Stimulated activated CD4-positive, alpha-beta T cell treated with anti-CD3 and anti-CD28 coated beads, TNF-alpha, amount 100 ng/mL, for 1 hour (primary cell): ENCODE data around the gene HOXB4.

Experiments used
- DNase-seq, 3 donors: peaks; one replicate each; pipeline ENCODE4 v3.0.0-alpha.2; 2020; ENCODE audit warnings: low read depth in 3 of 3, low spot score in 1 of 3

HOXB4 gene

DNA sequence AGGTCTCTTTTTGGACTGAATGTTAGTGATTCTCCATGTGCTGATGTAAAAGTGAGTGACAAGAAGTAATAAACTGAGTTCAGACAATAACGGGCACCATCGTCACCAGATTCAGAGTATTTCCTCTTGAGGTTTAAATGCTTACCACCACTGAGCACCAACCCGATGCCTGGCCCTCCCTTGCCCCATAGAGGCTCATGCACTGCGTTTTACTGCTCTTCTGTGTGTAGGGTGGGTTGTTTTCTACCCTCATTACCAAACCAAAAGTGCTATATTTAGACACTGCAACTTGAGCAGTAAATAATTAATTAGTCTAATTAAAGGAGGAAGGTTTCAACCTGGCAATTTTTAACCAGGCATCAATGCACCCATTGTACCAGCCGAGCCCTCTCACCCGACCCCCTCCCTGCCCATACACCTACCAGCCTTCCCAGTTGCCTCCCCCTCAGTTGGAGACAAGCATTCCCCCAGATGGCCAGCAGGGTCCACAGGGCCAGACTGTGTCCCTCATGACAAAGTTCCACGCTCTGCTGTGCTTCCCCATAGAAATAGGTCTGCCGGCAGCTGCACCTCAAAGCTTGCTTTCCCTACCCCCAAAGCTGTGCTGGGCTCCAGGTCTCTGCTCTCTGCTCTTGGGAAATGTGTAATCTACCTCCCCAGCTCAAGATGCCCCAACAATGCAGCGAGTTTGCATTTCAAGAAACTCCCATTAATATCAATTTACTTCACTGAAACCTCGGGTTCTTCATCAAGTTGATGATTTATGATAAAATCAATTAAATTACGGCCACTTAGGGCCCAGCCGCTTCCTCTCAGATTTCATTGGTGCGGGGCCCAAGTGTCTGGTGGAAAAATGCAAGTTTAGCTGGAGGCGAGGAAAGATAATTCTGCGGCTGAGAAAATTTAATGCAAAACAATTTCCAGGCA, 16.0 kb downstream of the HOXB4 start:
- DNase-seq: no peak

DNA sequence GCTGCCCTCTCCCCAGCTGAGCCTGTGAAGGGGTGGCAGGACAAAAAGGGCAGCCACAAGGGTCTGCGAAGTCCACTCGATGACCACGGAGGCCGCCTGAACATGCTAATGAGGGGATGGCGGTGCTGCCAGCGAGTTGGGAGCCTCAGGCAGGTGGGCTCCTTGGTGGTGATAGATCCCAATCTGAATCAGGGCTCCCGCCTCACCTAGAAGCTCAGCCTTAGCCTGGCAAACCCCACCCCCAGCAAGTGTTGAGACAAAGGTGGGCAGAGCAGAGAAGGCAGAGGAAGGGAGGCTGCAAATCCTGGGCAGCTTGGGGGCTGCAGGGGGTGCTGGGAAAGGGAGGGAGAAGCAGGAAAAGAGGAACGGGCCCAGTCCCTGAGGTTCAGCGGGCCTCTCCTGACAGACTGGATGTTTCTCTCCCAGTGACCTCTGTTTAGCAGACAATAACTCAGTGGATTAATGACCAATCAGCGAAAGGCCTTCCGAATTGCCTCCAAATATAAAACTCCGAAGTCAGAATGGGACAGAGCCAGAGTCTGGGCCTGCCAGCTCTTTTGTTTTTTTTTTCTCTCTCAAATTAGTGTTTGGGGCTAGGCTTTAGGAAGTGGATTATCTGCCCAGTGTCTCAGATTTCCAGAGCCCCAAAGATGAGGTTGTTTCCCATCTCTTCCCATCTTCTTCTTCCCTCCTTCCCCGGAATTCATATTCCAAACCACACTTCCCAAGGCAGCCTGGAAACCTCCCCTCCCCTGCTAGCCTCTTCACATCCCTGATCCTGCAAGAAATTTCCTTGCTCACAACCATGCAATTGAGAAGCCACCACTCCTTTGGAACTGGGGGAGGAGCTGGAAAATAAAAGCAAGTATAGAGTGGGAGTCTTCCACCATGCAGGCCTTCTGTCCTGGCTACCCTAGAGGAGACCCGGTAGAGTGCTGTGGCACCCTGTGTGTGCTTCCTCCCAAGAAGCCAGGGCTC, 18.0 kb downstream of the HOXB4 start:
- no peak for DNase-seq

DNA sequence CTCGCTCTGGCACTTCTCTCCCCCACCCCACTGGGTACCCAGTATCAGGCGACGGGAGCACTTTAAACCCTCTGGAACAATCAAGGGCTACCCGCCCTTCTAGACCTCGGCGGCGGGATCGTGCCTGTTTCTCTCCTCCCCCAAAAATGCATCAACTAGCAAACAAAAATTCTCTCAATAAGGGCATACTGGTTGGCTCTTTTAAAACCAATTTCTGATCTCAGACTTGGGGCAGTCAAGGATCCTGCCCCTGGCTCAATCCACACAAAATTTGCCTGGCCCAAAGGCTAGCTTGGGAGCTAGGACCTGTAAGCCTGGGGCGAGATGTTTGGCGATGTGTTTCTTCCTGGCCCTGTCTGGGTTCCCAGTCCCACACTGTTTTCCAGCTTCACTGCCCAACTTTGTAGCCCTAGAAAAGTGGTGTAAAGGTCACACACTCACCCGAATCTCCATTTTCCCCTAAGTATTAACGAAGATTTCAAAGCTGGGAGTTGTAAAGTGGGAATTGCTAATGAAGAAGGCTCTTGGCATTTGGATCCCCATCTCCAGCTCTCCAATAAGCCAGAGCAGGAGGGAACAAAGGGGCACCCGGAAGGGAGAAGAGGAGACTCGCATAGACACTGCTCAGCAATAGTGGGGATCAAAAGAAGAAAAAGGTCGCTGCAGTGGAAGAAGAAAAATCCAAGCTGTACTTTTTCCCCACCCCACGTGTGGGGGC, 18.9 kb downstream of the HOXB4 start:
- no peak for DNase-seq

DNA sequence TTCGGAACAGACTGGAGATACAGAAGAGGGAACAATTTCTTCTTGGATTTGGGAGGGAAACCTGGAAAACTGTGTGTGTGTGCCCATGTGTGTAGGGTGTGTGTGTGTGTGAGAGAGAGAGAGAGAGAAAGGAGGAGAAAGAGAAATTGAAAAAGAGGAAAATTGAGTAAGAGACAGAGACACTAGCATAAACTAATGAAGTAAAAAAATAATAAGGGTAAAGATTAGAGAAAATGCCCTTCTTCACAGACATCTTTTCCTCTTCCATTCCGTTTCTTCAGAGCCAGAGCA, 19.4 kb downstream of the HOXB4 start:
- DNase-seq: no peak

DNA sequence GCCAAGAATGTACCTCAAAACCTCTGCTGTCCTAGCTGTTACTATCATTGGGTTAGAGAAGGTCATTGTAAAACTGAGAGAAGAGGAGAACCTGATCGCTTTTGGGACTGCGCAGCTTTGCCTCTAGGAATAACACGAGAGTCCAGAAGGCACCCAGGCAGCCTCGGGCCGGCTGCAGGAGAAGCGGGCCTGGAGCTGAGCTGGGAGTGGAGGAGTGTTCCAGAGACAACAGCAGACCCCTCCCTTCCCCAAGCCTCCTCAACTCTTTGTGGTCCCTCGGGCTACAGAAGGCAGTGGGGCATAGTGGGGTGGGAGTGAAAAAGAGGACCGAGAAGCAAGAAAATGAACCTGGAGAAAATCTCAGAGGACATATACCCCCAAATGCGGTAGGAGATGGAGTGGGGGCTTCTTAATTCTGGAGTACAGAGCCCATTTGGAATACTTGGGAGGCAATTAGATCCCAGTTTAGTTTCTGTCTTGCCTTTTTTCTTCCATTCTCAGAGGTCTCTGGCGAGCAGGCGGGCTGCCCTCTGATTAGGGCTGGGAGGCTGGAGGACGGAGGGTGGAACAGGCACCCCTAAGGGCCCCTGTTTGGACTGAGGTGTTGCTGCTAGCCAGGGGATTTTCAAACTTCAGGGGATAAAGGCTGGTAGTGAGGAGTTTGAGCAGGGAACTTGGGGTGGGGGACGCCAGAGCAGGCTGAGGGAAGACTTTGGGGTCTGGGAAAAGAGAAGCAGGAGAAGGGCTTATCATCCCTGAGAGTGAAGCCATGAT, 19.9 kb downstream of the HOXB4 start:
- DNase-seq: no peak

DNA sequence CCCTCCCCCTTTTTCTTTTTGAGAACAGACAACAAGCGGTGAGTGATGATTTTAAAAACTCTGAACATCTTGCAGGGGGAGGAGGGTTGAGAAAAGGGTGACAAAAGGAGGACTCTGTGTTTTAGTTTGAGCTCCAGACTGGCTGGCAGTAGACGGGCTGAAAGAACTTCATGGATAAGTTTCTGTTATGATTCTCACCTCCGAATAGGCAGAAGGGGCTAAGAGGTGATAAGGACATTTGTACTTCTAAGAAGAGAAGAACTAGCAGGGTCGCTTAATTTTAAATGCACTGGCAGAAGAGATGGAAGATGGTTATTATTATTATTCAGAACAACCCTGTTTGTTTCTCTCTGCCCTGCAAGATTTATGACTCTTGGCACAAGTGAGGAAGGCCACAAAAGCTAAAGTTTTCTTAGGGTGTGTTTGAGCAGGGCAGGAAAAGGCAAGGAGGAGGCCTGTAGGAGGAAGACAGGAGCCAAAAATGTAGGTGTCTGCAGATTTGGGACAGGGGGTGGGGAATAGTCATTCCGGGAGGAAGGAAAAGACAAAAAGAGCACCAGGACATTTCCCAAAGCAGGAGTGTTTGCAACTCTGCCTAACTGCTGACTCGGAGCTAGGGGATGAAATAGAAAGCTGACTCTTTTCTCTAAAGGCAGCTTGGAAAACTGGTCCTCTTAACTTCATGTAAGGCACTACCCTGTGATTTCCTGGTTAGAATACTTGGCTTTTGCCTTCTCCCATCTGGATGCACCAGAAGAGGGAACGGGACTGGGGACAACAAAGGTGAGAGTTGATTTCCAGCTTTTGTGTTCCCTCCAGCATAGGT, 21.4 kb downstream of the HOXB4 start:
- no peak for DNase-seq

DNA sequence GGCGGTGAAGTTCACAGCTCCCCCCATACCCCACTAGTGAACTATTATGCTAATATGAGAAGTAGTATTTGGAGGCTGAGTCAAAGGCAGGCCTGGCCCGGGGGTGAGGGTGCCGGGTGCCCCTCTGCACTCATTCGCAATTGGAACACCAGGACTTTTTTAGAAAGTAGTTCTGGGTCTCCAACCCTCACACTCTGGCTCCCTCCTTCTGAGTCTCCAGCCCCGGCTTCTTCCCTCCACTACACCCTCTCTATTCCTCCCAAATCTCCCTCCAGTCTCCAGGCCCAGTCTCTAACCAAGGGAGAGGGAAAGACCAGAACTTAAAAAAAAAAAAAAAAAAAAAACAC, 21.9 kb downstream of the HOXB4 start:
- no peak for DNase-seq

DNA sequence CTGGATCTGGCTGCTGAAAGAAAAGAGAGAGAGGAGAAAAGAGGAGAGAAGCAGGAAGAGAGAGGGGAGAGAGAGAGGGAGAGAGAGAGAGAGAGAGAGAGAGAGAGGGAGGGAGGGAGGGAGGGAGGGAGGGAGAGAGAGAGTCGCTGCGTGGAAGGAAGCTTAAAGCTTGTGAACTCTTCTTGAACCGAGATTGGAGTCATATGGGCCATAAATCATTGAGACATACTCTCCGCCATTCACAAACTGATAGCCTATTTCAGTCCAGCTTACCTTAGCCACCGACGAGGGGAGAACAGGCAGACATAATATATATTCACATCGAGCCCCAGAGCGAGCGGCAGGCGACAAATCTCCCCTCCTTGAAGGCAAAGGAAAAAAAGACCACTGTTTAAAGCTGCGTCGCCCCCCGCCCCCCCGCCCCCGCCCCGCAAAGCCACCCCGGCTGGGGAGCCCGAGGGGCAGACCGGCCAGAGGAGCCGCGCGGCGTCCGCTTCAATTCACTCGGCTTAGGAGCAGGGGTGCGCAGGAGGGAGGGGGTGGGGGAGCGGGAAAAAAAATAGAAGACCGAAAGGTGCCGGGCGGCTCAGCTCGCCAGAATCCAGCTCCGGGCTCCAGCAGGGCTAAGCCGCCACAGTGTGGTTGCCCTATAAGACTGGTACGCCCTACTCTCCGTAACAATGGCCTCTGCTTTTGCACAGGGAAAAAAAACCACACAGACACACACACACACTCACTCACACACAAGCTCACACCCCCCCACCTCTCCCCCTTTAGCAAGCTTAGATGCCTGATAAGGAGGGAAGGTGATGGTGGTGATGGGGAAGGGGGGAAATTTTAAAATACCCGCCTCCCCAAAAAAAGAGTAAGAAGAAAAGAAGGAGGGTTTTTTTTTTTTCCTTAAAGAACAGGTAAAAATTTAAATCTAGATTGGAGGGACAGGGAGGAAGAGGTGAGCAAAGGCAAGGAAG, 22.6 kb downstream of the HOXB4 start:
- DNase-seq: no peak

DNA sequence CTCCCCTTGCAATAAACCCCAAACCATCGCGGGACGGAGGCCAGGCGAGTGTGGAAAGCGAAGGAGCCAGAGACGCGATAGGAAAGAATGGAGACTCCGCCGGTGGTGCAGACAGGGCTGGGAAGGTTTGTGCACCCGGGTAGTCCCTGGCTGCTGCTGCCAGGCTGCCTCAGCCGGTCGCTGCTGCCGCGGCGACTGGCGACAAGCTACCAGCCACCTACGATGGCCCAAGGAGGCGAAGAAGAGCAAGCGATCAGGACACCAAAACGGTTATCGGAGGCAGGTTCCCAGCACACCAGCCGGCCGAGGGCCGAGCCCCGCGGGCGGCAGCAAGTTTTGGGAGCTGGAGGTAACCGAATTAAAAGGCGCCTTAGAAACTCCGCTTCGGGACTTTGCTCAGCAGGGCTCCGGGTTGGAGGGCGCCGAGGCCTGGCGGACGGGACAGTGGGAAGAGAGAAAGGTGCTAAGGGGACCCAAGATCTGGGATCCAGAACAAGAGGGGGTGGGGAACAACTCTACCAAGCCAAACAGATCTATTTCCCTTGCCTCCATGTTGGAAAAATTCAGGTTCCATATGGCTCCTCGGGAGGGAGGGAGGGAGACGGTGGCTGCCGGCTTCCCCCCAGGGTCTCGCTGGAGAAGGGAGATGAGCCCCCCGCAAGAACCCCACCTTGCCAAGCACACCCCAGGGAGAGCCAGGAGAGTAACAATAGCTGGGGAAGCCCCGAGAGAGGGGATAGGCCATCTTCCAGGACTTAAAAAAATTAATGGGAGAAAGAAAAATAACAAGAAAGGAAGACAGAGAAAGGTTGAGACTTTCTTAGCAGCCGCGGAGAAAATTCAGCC, 23.5 kb downstream of the HOXB4 start:
- DNase-seq: no peak

DNA sequence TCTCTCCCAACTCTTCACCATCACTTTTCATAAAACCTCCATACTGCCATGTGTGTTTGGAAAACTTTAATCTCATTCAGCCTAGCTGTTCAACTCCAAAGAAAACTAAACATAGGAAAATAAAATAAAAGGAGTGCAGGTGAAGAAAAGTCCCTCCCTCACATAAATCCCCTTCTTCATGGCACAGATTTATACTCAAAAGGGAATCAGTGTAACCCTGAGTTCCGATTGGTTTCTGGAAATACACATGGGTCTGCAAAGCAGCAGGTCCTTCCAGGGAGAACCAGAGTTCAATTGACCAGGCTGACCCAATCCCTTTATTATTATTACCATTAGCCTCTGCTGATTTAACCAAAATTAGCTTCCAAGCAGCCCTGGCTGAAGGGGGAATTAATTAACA, 24.3 kb downstream of the HOXB4 start:
- DNase-seq: no peak

DNA sequence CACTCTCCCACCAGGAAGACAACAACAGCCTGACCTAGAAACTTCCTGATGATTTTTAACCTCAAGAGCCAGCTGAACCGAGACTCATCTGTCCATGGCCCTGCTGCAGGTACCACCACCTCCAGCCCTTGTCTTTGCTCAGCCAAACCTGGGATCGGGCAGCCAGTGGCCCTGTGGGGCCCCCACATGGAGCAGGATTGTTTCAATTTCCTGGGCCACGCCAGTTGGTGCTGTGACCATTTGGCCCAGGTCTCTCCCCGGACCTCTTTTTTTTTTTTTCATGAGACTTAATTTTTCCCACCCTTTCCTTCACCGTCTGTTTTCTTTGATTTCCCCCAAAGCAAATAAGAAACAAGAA, 25.0 kb downstream of the HOXB4 start:
- no peak for DNase-seq

DNA sequence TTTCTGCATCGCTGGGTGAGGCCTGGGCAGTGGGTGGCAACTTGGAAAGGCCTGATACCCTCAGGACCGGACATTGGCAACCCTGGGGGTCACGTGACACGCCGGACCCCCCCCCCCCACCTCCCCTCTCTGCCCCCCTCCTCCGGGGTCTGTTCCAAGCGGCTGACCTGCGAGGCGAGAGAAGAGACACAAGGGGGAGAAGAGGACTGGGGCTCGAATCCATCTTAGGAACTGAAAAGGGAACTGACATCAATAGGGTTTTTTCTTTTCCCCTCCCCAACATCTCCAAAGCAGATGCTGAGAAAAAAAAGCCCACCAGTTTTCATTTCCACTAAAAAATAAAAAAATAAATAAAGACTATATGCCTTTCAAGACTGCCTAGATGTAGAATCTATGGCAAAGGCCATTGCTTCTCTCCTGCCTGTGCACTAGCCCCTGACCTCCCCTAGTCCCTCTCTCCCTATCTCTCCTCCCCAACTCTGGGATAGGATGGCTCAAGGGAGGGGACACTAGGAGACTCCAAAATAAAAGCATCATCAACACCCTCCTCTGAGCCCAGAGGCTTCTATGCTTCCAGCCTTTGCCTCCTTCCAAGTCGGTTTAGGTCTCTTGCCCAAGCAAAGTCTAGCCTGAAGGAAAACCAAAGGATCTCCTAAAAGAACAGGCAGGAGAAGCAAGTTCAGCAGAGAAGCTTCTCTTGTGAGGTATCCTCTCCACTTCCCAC, 25.5 kb downstream of the HOXB4 start:
- no peak for DNase-seq

DNA sequence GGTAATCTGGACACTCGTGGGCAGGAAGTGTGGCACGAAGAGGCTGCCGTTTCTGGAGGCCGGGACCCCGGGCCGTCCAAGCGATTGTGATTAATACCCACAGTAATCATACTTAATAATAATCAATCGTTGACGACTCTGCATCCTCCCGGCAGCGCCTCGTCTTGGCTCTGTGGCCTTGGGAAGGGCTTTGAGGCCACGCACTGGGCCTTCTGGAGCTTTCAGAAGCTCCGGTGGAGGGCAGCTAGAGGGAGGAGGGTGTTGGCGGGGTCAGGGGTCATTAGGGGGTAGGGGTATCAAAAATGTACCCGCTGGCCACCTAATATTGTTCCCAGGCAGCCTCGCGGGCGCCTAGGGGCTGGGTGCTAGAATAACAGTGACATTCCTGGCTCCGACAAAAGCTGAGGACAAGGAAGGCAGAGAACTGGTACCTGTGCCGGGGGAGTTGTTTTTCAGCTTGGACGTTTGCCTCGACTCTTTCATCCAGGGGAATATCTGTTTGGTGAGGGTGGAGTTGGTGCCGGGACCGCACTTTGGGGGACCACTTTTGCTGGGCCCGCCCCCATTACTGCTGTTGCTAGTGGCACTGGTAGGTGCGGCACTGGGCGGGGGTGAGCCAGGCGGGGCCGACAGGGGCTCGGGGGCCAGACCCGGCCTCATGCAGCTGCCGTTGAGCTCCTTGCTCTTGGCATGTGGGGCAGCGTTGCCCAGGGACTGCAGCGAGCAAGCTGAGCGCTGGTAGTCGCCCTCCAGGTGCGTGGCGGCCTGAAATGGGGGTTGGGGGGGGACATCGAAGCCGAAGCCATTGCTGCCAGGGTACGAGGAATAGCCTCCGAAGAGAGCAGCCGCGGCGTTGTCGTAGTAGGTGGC, 26.3 kb downstream of the HOXB4 start:
- no peak for DNase-seq

DNA sequence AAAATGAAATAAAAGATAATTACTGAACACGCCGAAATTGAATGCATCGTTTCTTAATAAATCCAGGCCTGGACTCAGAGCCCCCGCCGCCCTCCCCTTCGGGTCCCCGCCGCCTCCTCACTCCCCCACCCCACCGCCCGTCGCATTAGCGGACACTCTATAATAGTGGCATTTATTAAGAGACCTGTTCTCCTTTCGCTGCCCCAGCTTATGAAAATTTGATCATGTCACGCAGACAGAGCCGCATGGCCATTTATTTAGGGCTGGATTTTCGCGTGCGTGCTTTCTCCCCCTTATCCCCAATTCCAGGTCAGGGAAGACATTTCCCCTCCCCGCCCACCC, 27.0 kb downstream of the HOXB4 start:
- no peak for DNase-seq

DNA sequence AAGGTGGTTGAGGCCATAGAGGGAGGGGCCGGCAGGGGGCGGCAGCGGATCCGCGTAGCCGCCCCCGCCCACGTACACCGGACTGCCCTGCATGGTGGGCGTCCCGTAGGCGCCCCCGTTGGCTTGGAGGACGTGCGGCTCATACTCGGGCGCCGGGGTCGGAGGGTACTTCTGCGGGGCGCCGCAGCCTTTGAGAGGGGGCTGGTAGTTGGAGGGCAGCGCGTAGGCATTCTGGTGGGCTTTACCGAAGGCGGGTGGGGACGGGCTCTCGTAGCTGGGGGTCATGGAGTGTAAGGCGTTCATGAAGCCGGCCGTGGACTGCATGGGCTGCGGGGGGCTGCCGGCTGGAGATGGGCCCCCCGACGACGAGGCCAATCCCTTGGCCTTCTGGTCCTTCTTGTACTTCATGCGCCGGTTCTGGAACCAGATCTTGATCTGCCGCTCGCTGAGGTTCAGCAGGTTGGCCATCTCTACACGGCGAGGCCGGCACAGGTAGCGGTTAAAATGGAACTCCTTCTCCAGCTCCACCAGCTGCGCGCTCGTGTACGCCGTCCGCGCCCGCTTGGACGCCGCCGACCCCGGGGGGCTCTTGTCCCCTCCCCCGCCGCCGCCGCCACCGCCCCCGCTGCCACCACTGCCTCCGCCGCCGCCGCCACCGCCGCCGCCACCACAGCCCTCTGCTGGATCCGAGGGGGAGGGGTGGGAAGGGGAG, 27.5 kb downstream of the HOXB4 start:
- DNase-seq: no peak

DNA sequence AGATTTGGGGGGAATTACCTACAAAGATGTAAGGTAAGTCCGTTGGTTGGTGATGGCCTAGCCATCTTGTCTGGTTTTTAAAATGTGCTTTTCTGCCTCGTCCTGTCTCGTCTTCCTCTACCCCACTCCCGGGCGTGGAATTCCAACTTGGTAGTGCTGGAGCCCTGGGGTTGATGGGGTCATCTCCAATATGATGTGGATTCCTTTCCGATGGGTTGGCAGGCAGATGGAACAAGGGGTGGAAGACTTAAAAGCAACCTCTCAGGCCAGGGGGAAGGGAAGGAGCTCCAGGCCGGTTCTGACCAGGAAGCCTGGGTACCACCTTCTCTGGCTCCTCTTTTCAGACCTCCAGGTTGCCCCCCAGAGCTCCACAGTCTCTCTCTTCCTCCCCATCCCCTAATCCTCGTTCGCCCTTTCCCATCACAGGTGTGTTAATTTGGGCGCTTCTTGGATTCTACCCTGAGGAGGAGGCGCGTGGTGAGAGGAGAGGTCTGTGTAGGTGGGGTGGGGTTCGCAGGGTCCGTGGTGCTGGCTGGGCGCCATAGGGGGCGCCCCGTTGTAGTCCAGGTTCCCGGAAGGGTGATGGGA, 28.1 kb downstream of the HOXB4 start:
- DNase-seq: no peak
